Measurements from ENCODE around the gene NR2F1.

NR2F1 gene

GRCh38 chr5:93603078-93603792 is 20.2 kb downstream of the NR2F1 start:
- no peaks in the 10 kb centered on the region for H3K9me3 Mint-ChIP-seq
- H3K36me3 Mint-ChIP-seq (ENCODE audit: low read depth): peaks cover 2% of the 10 kb centered on the region
- H3K27ac Mint-ChIP-seq: peak overlapping the region; percentile 32
- no peaks in the 10 kb centered on the region for H3K4me1 Mint-ChIP-seq (ENCODE audit: low read depth)
- H3K27me3 Mint-ChIP-seq (ENCODE audit: low read depth): peaks cover 39% of the 10 kb centered on the region
- no peak overlapping the region for H3K4me3 Mint-ChIP-seq

GRCh38 chr5:93603793-93604643 is 21.0 kb downstream of the NR2F1 start:
- H3K4me3 Mint-ChIP-seq: no peak overlapping the region
- H3K9me3 Mint-ChIP-seq: no peaks in the 10 kb centered on the region
- peak overlapping the region; percentile 32 for H3K27ac Mint-ChIP-seq
- no peaks in the 10 kb centered on the region for H3K4me1 Mint-ChIP-seq (ENCODE audit: low read depth)
- H3K27me3 Mint-ChIP-seq (ENCODE audit: low read depth): peaks cover 45% of the 10 kb centered on the region
- peaks cover 2% of the 10 kb centered on the region for H3K36me3 Mint-ChIP-seq (ENCODE audit: low read depth)

GRCh38 chr5:93604644-93605515 is 21.9 kb downstream of the NR2F1 start:
- Mint-ChIP-seq H3K27me3 (ENCODE audit: low read depth) (peaks cover 54% of the 10 kb centered on the region), H3K27ac (peak overlapping the region; percentile 53)

GRCh38 chr5:93606382-93606752 is 23.3 kb downstream of the NR2F1 start:
- H3K36me3 Mint-ChIP-seq (ENCODE audit: low read depth): peaks cover 6% of the 10 kb centered on the region
- peaks cover 69% of the 10 kb centered on the region for H3K27me3 Mint-ChIP-seq (ENCODE audit: low read depth)
- H3K4me1 Mint-ChIP-seq (ENCODE audit: low read depth): no peaks in the 10 kb centered on the region
- no peak overlapping the region for H3K27ac Mint-ChIP-seq
- H3K4me3 Mint-ChIP-seq: no peak overlapping the region
- no peaks in the 10 kb centered on the region for H3K9me3 Mint-ChIP-seq

More at GRCh38 chr5:93604644-93605515, 21.9 kb downstream of the NR2F1 start:
- Mint-ChIP-seq H3K9me3 (no peaks in the 10 kb centered on the region), H3K36me3 (ENCODE audit: low read depth) (peaks cover 3% of the 10 kb centered on the region), H3K4me3 (no peak overlapping the region), H3K4me1 (ENCODE audit: low read depth) (no peaks in the 10 kb centered on the region)

- H3K9me3 Mint-ChIP-seq: no peaks in the 10 kb centered on the region
- no peak overlapping the region for H3K27ac Mint-ChIP-seq
- peaks cover 6% of the 10 kb centered on the region for H3K36me3 Mint-ChIP-seq (ENCODE audit: low read depth)
- H3K27me3 Mint-ChIP-seq (ENCODE audit: low read depth): peaks cover 81% of the 10 kb centered on the region
- no peak overlapping the region for H3K4me3 Mint-ChIP-seq
- H3K4me1 Mint-ChIP-seq (ENCODE audit: low read depth): peaks cover 1% of the 10 kb centered on the region
Measured at GRCh38 chr5:93607367-93608258, 24.6 kb downstream of the NR2F1 start.

GRCh38 chr5:93608855-93609254 is 25.8 kb downstream of the NR2F1 start:
- Mint-ChIP-seq H3K36me3 (ENCODE audit: low read depth) (peaks cover 6% of the 10 kb centered on the region), H3K27ac (no peak overlapping the region), H3K9me3 (no peaks in the 10 kb centered on the region), H3K27me3 (ENCODE audit: low read depth) (peaks cover 92% of the 10 kb centered on the region), H3K4me3 (no peak overlapping the region), H3K4me1 (ENCODE audit: low read depth) (peaks cover 1% of the 10 kb centered on the region)

- Mint-ChIP-seq H3K27me3 (ENCODE audit: low read depth) (peaks cover 95% of the 10 kb centered on the region), H3K4me3 (no peak overlapping the region), H3K27ac (no peak overlapping the region), H3K9me3 (no peaks in the 10 kb centered on the region), H3K4me1 (ENCODE audit: low read depth) (peaks cover 1% of the 10 kb centered on the region), H3K36me3 (ENCODE audit: low read depth) (peaks cover 5% of the 10 kb centered on the region)
Measured at GRCh38 chr5:93609762-93610161, 26.7 kb downstream of the NR2F1 start.

GRCh38 chr5:93610581-93611272 is 27.7 kb downstream of the NR2F1 start:
- Mint-ChIP-seq H3K4me1 (ENCODE audit: low read depth) (peaks cover 1% of the 10 kb centered on the region), H3K36me3 (ENCODE audit: low read depth) (peaks cover 4% of the 10 kb centered on the region), H3K9me3 (no peaks in the 10 kb centered on the region), H3K27me3 (ENCODE audit: low read depth) (peaks cover 91% of the 10 kb centered on the region), H3K4me3 (no peak overlapping the region), H3K27ac (no peak overlapping the region)

GRCh38 chr5:93611273-93611975 is 28.4 kb downstream of the NR2F1 start:
- H3K27ac Mint-ChIP-seq: no peak overlapping the region
- H3K36me3 Mint-ChIP-seq (ENCODE audit: low read depth): peaks cover 4% of the 10 kb centered on the region

GRCh38 chr5:93611976-93612854 is 29.2 kb downstream of the NR2F1 start:
- no peak overlapping the region for H3K27ac Mint-ChIP-seq
- H3K4me3 Mint-ChIP-seq: no peak overlapping the region

More at GRCh38 chr5:93611273-93611975, 28.4 kb downstream of the NR2F1 start:
- no peak overlapping the region for H3K4me3 Mint-ChIP-seq
- no peaks in the 10 kb centered on the region for H3K9me3 Mint-ChIP-seq
- peaks cover 91% of the 10 kb centered on the region for H3K27me3 Mint-ChIP-seq (ENCODE audit: low read depth)
- H3K4me1 Mint-ChIP-seq (ENCODE audit: low read depth): peaks cover 1% of the 10 kb centered on the region

GRCh38 chr5:93612855-93613243 is 29.8 kb downstream of the NR2F1 start:
- peaks cover 1% of the 10 kb centered on the region for H3K4me1 Mint-ChIP-seq (ENCODE audit: low read depth)
- peaks cover 4% of the 10 kb centered on the region for H3K36me3 Mint-ChIP-seq (ENCODE audit: low read depth)
- H3K27me3 Mint-ChIP-seq (ENCODE audit: low read depth): peaks cover 88% of the 10 kb centered on the region
- no peak overlapping the region for H3K27ac Mint-ChIP-seq
- H3K9me3 Mint-ChIP-seq: no peaks in the 10 kb centered on the region
- no peak overlapping the region for H3K4me3 Mint-ChIP-seq

More at GRCh38 chr5:93611976-93612854, 29.2 kb downstream of the NR2F1 start:
- Mint-ChIP-seq H3K27me3 (ENCODE audit: low read depth) (peaks cover 93% of the 10 kb centered on the region), H3K36me3 (ENCODE audit: low read depth) (peaks cover 4% of the 10 kb centered on the region), H3K9me3 (no peaks in the 10 kb centered on the region), H3K4me1 (ENCODE audit: low read depth) (peaks cover 1% of the 10 kb centered on the region)

All from T-helper 1 cell treated with Interleukin-12 subunit alpha and Interleukin-12 subunit beta and Interleukin-4 antibody, amounts not matched to agents 30 μg/mL and 1 μg/mL, for 36 hours (primary cell).